ENCODE data around the gene ILKAP. TPM values are rescaled to one million over a fixed set of nuclear protein-coding genes. Genes with fewer than 3 reads are reported as not detected.
A peak's percentile ranks its signal among the peaks of the same experiment; 100 is the strongest.

ILKAP gene
- total RNA-seq, 1 experiment from 2014 or later: 59.6 TPM

DNA sequence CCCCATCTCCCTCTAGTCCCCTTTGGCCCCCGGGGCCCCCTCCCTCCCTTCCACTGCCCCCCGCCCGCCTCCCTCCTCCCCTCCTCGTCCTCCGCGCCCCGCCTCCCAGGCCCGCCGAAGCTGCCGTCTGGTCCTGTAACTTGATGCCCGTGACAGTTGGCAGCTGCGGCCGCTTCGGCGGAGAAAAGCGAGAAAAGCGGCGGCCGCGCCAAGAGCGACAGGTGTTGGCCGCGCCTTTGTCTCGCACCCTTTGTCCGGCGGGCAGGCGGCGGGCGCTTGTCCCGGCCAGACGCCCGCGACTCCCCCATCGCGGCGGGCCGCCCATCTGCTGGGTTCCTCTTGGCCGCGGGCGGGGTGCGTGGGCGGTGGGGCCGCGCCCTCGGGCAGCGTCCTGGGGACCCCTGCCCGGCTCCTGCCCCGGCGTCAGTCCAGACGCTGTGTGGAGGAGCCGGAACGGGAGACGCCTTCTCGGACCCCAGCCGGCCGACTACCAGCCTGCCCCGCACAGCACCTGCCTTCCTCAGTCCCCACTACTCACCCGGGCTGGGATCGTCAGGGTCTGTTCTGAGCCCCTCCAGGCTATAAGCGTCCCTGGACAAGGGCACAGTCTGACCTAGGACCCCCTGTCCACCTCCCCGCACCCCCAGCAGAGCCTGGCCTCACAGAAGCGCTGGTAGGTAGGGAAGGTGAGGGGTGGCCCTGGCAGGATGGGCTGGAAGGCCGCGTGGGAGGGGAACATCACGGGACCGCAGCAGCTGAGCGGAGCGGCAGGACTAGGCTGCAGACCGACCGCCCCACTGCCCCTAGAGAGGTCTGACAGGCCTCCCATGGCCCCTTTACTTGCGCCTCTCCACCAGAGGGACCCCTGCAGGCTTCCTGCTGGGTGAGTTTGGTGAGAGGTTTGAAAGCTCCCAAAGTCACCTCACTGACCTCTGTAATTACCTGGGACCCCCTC lies 37.5 kb upstream of the ILKAP start:
- H3K4me1 Mint-ChIP-seq (ENCODE audit: insufficient read depth, unreplicated experiment): peaks cover 5% of the 10 kb centered on the region
- no peaks in the 10 kb centered on the region for H3K27me3 Mint-ChIP-seq (ENCODE audit: insufficient read depth, unreplicated experiment)
- DNase-seq (ENCODE audit: unreplicated experiment): peak; percentile 69
- TF ChIP-seq, protein P1, sequence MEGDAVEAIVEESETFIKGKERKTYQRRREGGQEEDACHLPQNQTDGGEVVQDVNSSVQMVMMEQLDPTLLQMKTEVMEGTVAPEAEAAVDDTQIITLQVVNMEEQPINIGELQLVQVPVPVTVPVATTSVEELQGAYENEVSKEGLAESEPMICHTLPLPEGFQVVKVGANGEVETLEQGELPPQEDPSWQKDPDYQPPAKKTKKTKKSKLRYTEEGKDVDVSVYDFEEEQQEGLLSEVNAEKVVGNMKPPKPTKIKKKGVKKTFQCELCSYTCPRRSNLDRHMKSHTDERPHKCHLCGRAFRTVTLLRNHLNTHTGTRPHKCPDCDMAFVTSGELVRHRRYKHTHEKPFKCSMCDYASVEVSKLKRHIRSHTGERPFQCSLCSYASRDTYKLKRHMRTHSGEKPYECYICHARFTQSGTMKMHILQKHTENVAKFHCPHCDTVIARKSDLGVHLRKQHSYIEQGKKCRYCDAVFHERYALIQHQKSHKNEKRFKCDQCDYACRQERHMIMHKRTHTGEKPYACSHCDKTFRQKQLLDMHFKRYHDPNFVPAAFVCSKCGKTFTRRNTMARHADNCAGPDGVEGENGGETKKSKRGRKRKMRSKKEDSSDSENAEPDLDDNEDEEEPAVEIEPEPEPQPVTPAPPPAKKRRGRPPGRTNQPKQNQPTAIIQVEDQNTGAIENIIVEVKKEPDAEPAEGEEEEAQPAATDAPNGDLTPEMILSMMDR (IDR thresholded peaks at IDR 0.05; ENCODE audit: unreplicated experiment): no peak
- H3K27ac Mint-ChIP-seq (ENCODE audit: low read depth, unreplicated experiment): no peak overlapping the region
- ChIA-PET POLR2A (interaction anchor here (1.1 kb wide), 1 partner anchor 38 kb away, joined by 3 read pairs; no protein-coding TSS in a partner anchor), CTCF (no interaction called here)
- H3K4me3 Mint-ChIP-seq (ENCODE audit: unreplicated experiment): peak overlapping the region; percentile 80
- no TSS peak for BruUV-seq (replicated peaks)
- intact Hi-C loops (cut with micrococcal nuclease): loop anchor here (2.0 kb wide), 1 partner anchor 180 kb away; the partner anchor contains the start of gene SCLY
- H3K36me3 Mint-ChIP-seq (ENCODE audit: insufficient read depth, unreplicated experiment): peaks cover 19% of the 10 kb centered on the region
- no peaks in the 10 kb centered on the region for H3K9me3 Mint-ChIP-seq (ENCODE audit: unreplicated experiment)

DNA sequence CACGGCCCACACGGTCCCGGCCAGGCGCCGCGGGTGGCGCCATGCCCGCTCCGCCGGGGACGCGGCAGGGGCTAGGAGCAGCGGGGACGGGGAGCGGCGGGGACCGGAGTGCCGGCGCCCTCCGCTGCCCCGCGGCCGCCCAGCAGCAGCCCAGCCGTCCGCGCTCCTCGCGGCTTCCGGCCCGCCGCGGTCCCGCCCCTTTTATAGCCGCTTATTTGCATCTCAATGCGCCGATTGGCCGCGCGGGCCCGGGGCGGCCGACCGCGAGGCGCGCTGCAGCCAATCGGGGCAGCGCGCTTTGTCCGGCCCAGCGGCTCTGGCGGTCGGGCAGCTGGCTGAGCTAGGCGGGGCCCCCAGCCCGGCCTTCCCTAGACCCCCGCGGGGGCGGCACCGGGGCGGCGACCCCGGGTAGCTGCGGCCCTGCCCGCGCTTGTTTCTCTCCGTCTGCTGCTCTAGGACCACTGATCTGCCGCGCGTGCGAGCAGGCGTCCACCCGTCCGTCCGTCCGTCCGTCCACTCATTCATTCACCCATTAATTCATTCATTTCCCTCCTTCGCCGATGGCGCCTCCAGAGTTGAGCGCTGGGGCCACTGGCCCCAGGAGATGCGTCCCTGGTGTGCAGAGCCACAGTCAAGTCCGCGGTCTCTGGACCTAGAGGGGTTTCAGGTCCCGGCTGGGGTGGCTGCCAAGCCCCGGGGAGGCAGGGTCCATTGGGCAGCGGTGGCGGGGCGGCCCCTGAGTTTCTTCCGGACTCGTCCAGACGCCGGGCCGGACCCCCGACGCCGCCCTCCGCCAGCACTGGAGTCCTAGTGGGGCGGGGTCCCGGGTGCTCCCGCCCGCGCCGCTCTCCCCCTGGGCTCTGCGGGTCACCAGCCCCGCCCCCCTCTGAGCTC lies 36.6 kb upstream of the ILKAP start, which contains the start of gene HES6:
HES6 (minus strand) TSS at position 176 of the 894 bp plus-strand sequence; CDS start at position 43, 133 bp downstream.
- TF ChIP-seq, protein P1 (IDR thresholded peaks at IDR 0.05; ENCODE audit: unreplicated experiment): no peak
- H3K4me1 Mint-ChIP-seq (ENCODE audit: insufficient read depth, unreplicated experiment): peaks cover 5% of the 10 kb centered on the region
- peak; percentile 86 for DNase-seq (ENCODE audit: unreplicated experiment)
- POLR2A ChIA-PET: interaction anchor here (0.6 to 1.3 kb wide), 6 partner anchors 36 to 366 kb away, joined by 3 to 6 read pairs (median 4); no protein-coding TSS in a partner anchor
- H3K27me3 Mint-ChIP-seq (ENCODE audit: insufficient read depth, unreplicated experiment): no peaks in the 10 kb centered on the region
- peaks cover 10% of the 10 kb centered on the region for H3K36me3 Mint-ChIP-seq (ENCODE audit: insufficient read depth, unreplicated experiment)
- intact Hi-C loops (cut with micrococcal nuclease): loop anchor here (2.0 kb wide), 1 partner anchor 179 kb away; the partner anchor contains the start of gene SCLY
- no peaks in the 10 kb centered on the region for H3K9me3 Mint-ChIP-seq (ENCODE audit: unreplicated experiment)
- H3K4me3 Mint-ChIP-seq (ENCODE audit: unreplicated experiment): peak within 1 kb of the TSS; percentile 80
- H3K27ac Mint-ChIP-seq (ENCODE audit: low read depth, unreplicated experiment): no peak within 1 kb of the TSS
- no TSS peak for BruUV-seq (replicated peaks)
- CTCF ChIA-PET: interaction anchor here (0.6 kb wide), 2 partner anchors 69 to 565 kb away, joined by 3 to 4 read pairs; no protein-coding TSS in a partner anchor

DNA sequence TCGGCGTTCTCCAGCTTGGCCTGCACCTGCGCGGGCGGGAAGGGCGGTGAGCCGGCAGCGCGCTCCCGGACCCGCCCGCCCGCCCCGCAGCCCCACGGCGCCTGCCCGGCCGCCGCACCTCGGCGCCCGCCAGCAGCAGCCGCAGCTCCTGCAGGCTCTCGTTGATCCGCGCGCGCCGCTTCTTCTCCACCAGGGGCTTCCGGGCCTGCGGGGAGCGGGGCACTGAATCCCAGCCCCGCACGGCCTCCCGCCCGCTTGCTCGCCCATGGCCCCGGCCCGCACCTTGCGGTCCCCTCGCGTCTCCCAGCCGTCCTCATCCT lies 36.0 kb upstream of the ILKAP start:
- Mint-ChIP-seq H3K9me3 (ENCODE audit: unreplicated experiment) (no peaks in the 10 kb centered on the region), H3K36me3 (ENCODE audit: insufficient read depth, unreplicated experiment) (peaks cover 5% of the 10 kb centered on the region), H3K4me1 (ENCODE audit: insufficient read depth, unreplicated experiment) (peaks cover 5% of the 10 kb centered on the region), H3K27me3 (ENCODE audit: insufficient read depth, unreplicated experiment) (no peaks in the 10 kb centered on the region), H3K4me3 (ENCODE audit: unreplicated experiment) (peak overlapping the region; percentile 80), H3K27ac (ENCODE audit: low read depth, unreplicated experiment) (no peak overlapping the region)
- no peak for DNase-seq (ENCODE audit: unreplicated experiment)
- TF ChIP-seq, protein P1 (IDR thresholded peaks at IDR 0.05; ENCODE audit: unreplicated experiment): no peak
- intact Hi-C loops (cut with micrococcal nuclease): no loop called here
- ChIA-PET CTCF (interaction anchor here (0.6 kb wide), 2 partner anchors 377 to 566 kb away, joined by 3 to 5 read pairs; no protein-coding TSS in a partner anchor), POLR2A (interaction anchor here (1.1 to 1.3 kb wide), 2 partner anchors 37 to 47 kb away, joined by 3 read pairs; no protein-coding TSS in a partner anchor)
- no TSS peak for BruUV-seq (replicated peaks)

Measured in MCF 10A (cell line).